ENCODE data around the gene IPP. TPM values are rescaled to one million over a fixed set of nuclear protein-coding genes. Genes with fewer than 3 reads are reported as not detected.

The IPP gene
- total and polyA plus RNA-seq, 2 of the 8 experiments (the other 6 are each of a cell fraction or from before 2014, with no cell fraction given) = 1.4 to 5.6 TPM

GRCh38 chr1:45796946-45797345 is 46.5 kb upstream of the IPP start:
- H3K4me3 ChIP-seq (ENCODE audit: extremely low read depth in 1 of 4, insufficient read depth in 2 of 4, low read depth in 3 of 4, low read length in 4 of 4) = no peak overlapping the region
- WGBS, 2 experiments (ENCODE audit: extremely low coverage in 1 of 2, insufficient coverage in 1 of 2, insufficient read length in 1 of 2, insufficient replicate concordance in 2 of 2, low coverage in 1 of 2, low lambda C conversion rate in 2 of 2, missing lambda C conversion rate in 1 of 2) = 89% methylated on average over 9 of the region's 9 CpGs; no CpG with 5 or more reads in 1 of the 2 experiments
- no peak overlapping the region for H2BK12ac ChIP-seq (ENCODE audit: low read depth, low read length)
- no peak for FAIRE-seq
- no peak overlapping the region for H2BK120ac ChIP-seq (replicated peaks; ENCODE audit: low read depth, low read length)
- H3K27ac ChIP-seq (ENCODE audit: low read depth, low read length) = no peak overlapping the region
- H3K23me2 ChIP-seq (ENCODE audit: low read depth, low read length) = no peaks in the 10 kb centered on the region
- no peak overlapping the region for H4K5ac ChIP-seq (ENCODE audit: insufficient read length, low read depth, low read length)
- no peaks in the 10 kb centered on the region for H4K20me1 ChIP-seq (replicated peaks in 1 of 2; ENCODE audit: control insufficient read depth in 1 of 2, insufficient read depth in 2 of 2, low read length in 2 of 2)
- no peaks in the 10 kb centered on the region for H3K79me2 ChIP-seq (ENCODE audit: control insufficient read depth in 1 of 2, insufficient read depth in 2 of 2, low read length in 2 of 2)
- no peak overlapping the region for H4K8ac ChIP-seq (ENCODE audit: extremely low read depth, insufficient read depth, low read length)
- H3K9me3 ChIP-seq (ENCODE audit: insufficient read depth in 2 of 2, low read depth in 1 of 2, low read length in 1 of 2) = no peaks in the 10 kb centered on the region
- no peak for DNase-seq (ENCODE audit: low read depth in 1 of 2, low spot score in 2 of 2)
- H3K4me1 ChIP-seq (replicated peaks in 1 of 4; ENCODE audit: control insufficient read depth in 3 of 4, insufficient read depth in 4 of 4, low read length in 3 of 4) = no peaks in the 10 kb centered on the region
- H3K27me3 ChIP-seq (replicated peaks in 1 of 4; ENCODE audit: control insufficient read depth in 3 of 4, extremely low read depth in 1 of 4, insufficient read depth in 3 of 4, low read length in 3 of 4) = no peaks in the 10 kb centered on the region
- H3K14ac ChIP-seq (ENCODE audit: insufficient read length) = no peak overlapping the region
- ChIA-PET POLR2A (ENCODE audit: partially characterized antibody) (interaction anchor here (1.5 kb wide), 1 partner anchor 50 kb away, joined by 3 read pairs; no protein-coding TSS in a partner anchor), CTCF (ENCODE audit: partially characterized antibody) (interaction anchor here (0.8 kb wide), 1 partner anchor 12 kb away, joined by 4 read pairs; no protein-coding TSS in a partner anchor)
- H2AK5ac ChIP-seq (ENCODE audit: low read depth, low read length) = no peak overlapping the region
- no peak overlapping the region for H3K56ac ChIP-seq (replicated peaks; ENCODE audit: insufficient read length, low read depth, low read length)
- H3K4me2 ChIP-seq (ENCODE audit: insufficient read depth in 1 of 2, low read depth in 2 of 2, low read length in 2 of 2) = no peak overlapping the region
- no peaks in the 10 kb centered on the region for H3K36me3 ChIP-seq (ENCODE audit: control insufficient read depth in 2 of 4, insufficient read depth in 4 of 4, low read length in 3 of 4)
- H4K91ac ChIP-seq (replicated peaks; ENCODE audit: insufficient read length, low read length) = no peak overlapping the region
- no peak overlapping the region for H2BK5ac ChIP-seq (ENCODE audit: low read depth, low read length)
- H2BK15ac ChIP-seq (ENCODE audit: low read length) = no peak overlapping the region
- H3K4ac ChIP-seq (replicated peaks; ENCODE audit: insufficient read length, low read depth, low read length) = no peak overlapping the region
- H3K79me1 ChIP-seq (ENCODE audit: low read depth, low read length) = no peaks in the 10 kb centered on the region
- no peak overlapping the region for H3K18ac ChIP-seq (ENCODE audit: extremely low read depth, low read length)
- TF ChIP-seq ASH2L (IDR thresholded peaks at IDR 0.05; ENCODE audit: low read length) (no peak), TEAD4 (IDR thresholded peaks at IDR 0.05; ENCODE audit: low read depth, low read length) (no peak), POLR2AphosphoS5 (IDR thresholded peaks at IDR 0.05; ENCODE audit: low read depth, low read length) (no peak), SP4 (IDR thresholded peaks at IDR 0.05; ENCODE audit: low read length) (no peak), KDM4A (IDR thresholded peaks at IDR 0.05; ENCODE audit: low read depth, low read length, severe bottlenecking) (no peak), YY1 (IDR thresholded peaks at IDR 0.05; ENCODE audit: low read depth, low read length) (no peak), CEBPB (IDR thresholded peaks at IDR 0.05; ENCODE audit: low read depth, low read length) (no peak), SIRT6 (IDR thresholded peaks at IDR 0.05; ENCODE audit: low read length) (no peak), TAF1 (IDR thresholded peaks at IDR 0.05; ENCODE audit: low read depth, low read length) (no peak), ATF3 (IDR thresholded peaks at IDR 0.05; ENCODE audit: insufficient read depth, low read depth, low read length) (no peak), RFX5 (IDR thresholded peaks at IDR 0.05; ENCODE audit: borderline replicate concordance, low read depth, low read length) (no peak), RAD21 (IDR thresholded peaks at IDR 0.05 in 1 of 2, conservative IDR thresholded peaks at IDR 0.05 in 1 of 2; ENCODE audit: low read depth in 2 of 2, low read length in 2 of 2) (no peak), SRF (IDR thresholded peaks at IDR 0.05; ENCODE audit: low read depth, low read length) (no peak), EZH2 (IDR thresholded peaks at IDR 0.05; ENCODE audit: low read depth, low read length, severe bottlenecking) (no peak)
- H2AFZ ChIP-seq (ENCODE audit: low read length) = no peak overlapping the region
- no peak overlapping the region for H3K23ac ChIP-seq (ENCODE audit: insufficient read length)
- H3K9ac ChIP-seq (replicated peaks in 1 of 4; ENCODE audit: extremely low read depth in 1 of 4, low read depth in 3 of 4, low read length in 3 of 4) = no peak overlapping the region
- no peak overlapping the region for H2BK20ac ChIP-seq (ENCODE audit: low read length)
